Measurements from ENCODE around the gene FOSL1.

FOSL1 gene

GRCh38 chr11:65885231-65885630, 15.0 kb downstream of the FOSL1 start:
- DNase-seq (ENCODE audit: low spot score) = no peak

GRCh38 chr11:65884716-65885092, 15.5 kb downstream of the FOSL1 start:
- ChIA-PET POLR2A (ENCODE audit: low non-redundant PET) (interaction anchor here (0.6 to 1.0 kb wide), 3 partner anchors 8 to 198 kb away, joined by 3 to 8 read pairs (median 3); no protein-coding TSS in a partner anchor), CTCF (interaction anchor here (0.5 to 1.9 kb wide), 28 partner anchors 9 to 723 kb away, joined by 3 to 15 read pairs (median 4); partner anchors contain the start of genes CCDC87, KAT5 and MUS81)
- DNase-seq (ENCODE audit: low spot score) = peak; percentile 79
- peak; percentile 96 for TF ChIP-seq CTCF (conservative IDR thresholded peaks at IDR 0.05; ENCODE audit: low read depth)
- H3K27ac ChIP-seq = peak overlapping the region; percentile 30; the same call in 1 of the 2 replicates

More at GRCh38 chr11:65885231-65885630, 15.0 kb downstream of the FOSL1 start:
- no peak for TF ChIP-seq CTCF (conservative IDR thresholded peaks at IDR 0.05; ENCODE audit: low read depth)
- peak overlapping the region; percentile 30 for H3K27ac ChIP-seq
- CTCF ChIA-PET = interaction anchor here (0.5 to 1.9 kb wide), 24 partner anchors 9 to 258 kb away, joined by 3 to 15 read pairs (median 5); partner anchors contain the start of genes KAT5 and MUS81
- POLR2A ChIA-PET (ENCODE audit: low non-redundant PET) = interaction anchor here (0.6 to 1.0 kb wide), 3 partner anchors 8 to 198 kb away, joined by 3 to 8 read pairs (median 3); no protein-coding TSS in a partner anchor

- H3K27ac ChIP-seq = peak overlapping the region; percentile 30; the same call in 1 of the 2 replicates
- ChIA-PET CTCF (interaction anchor here (0.5 to 1.9 kb wide), 23 partner anchors 8 to 722 kb away, joined by 3 to 15 read pairs (median 4); partner anchors contain the start of genes CCDC87, KAT5 and MUS81), POLR2A (ENCODE audit: low non-redundant PET) (interaction anchor here (0.6 to 1.0 kb wide), 3 partner anchors 7 to 197 kb away, joined by 3 to 8 read pairs (median 3); no protein-coding TSS in a partner anchor)
- no peak for DNase-seq (ENCODE audit: low spot score)
- TF ChIP-seq CTCF (conservative IDR thresholded peaks at IDR 0.05; ENCODE audit: low read depth) = no peak
These were observed 16.1 kb downstream of the FOSL1 start for GRCh38 chr11:65883786-65884715.

GRCh38 chr11:65883058-65883761, 17.0 kb downstream of the FOSL1 start:
- ChIA-PET CTCF (interaction anchor here (0.6 to 1.9 kb wide), 3 partner anchors 26 to 105 kb away, joined by 4 to 11 read pairs (median 7); no protein-coding TSS in a partner anchor), POLR2A (ENCODE audit: low non-redundant PET) (interaction anchor here (0.6 kb wide), 1 partner anchor 922 kb away, joined by 11 read pairs; no protein-coding TSS in a partner anchor)
- DNase-seq (ENCODE audit: low spot score) = no peak
- no peak for TF ChIP-seq CTCF (conservative IDR thresholded peaks at IDR 0.05; ENCODE audit: low read depth)
- H3K27ac ChIP-seq = no peak overlapping the region

GRCh38 chr11:65882120-65883057, 17.8 kb downstream of the FOSL1 start:
- POLR2A ChIA-PET (ENCODE audit: low non-redundant PET) = no interaction called here
- CTCF ChIA-PET = interaction anchor here (0.8 to 1.4 kb wide), 2 partner anchors 13 to 22 kb away, joined by 3 read pairs; partner anchors contain the start of gene MUS81

More at GRCh38 chr11:65882120-65883057, 17.8 kb downstream of the FOSL1 start:
- DNase-seq (ENCODE audit: low spot score) = no peak
- H3K27ac ChIP-seq = no peak overlapping the region; the same call in 1 of the 2 replicates
- TF ChIP-seq CTCF (conservative IDR thresholded peaks at IDR 0.05; ENCODE audit: low read depth) = no peak
